ENCODE results near the gene ECSIT.

Gene ECSIT

GRCh38 chr19:11551603-11552235 lies 22.8 kb upstream of the ECSIT start:
- no peak overlapping the region for H3K4me3 ChIP-seq (ENCODE audit: low read depth, low read length)
- CTCF ChIA-PET: interaction anchor here (0.6 to 2.3 kb wide), 5 partner anchors 10 to 258 kb away, joined by 3 to 13 read pairs (median 7); partner anchors contain the start of gene CNN1
- TF ChIP-seq CTCF (IDR thresholded peaks at IDR 0.05; ENCODE audit: insufficient read depth, low read length, missing control alignments): peak; percentile 68
- POLR2A ChIA-PET: interaction anchor here (1.2 kb wide), 1 partner anchor 10 kb away, joined by 5 read pairs; no protein-coding TSS in a partner anchor
- no peak for DNase-seq (ENCODE audit: low read depth, low spot score)

DNA sequence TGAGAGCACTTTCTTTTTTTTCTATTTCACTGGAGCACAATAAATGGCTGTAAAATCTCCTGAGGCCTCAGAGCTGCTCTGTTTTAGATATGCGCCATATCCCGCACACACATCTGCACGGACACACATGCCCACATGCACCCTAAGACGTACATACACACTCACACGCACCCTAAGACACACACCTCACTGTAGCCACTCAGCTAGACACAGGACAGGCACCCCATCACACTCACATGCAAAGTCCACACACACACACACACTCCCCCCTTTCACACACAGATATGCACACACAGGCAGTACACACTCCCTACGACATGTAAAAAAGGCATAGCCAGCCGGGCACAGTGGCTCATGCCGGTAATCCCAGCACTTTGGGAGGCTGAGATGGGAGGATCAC lies 21.3 kb upstream of the ECSIT start:
- no peak for TF ChIP-seq CTCF (IDR thresholded peaks at IDR 0.05; ENCODE audit: insufficient read depth, low read length, missing control alignments)
- CTCF ChIA-PET: no interaction called here
- no peak overlapping the region for H3K4me3 ChIP-seq (ENCODE audit: low read depth, low read length)
- no peak for DNase-seq (ENCODE audit: low read depth, low spot score)
- POLR2A ChIA-PET: no interaction called here

DNA sequence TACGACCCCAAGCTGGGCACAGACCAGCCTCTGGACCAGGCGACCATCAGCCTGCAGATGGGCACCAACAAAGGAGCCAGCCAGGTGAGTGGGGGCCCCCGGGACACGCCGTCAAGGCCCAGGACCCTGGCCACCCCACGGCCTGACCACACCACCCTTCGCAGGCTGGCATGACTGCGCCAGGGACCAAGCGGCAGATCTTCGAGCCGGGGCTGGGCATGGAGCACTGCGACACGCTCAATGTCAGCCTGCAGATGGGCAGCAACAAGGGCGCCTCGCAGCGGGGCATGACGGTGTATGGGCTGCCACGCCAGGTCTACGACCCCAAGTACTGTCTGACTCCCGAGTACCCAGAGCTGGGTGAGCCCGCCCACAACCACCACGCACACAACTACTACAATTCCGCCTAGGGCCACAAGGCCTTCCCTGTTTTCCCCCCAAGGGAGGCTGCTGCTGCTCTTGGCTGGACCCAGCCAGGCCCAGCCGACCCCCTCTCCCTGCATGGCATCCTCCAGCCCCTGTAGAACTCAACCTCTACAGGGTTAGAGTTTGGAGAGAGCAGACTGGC lies 20.5 kb upstream of the ECSIT start:
- H3K4me3 ChIP-seq (ENCODE audit: low read depth, low read length): no peak overlapping the region
- no peak for TF ChIP-seq CTCF (IDR thresholded peaks at IDR 0.05; ENCODE audit: insufficient read depth, low read length, missing control alignments)
- ChIA-PET POLR2A (no interaction called here), CTCF (interaction anchor here (0.7 kb wide), 1 partner anchor 11 kb away, joined by 3 read pairs; no protein-coding TSS in a partner anchor)
- DNase-seq (ENCODE audit: low read depth, low spot score): no peak

- POLR2A ChIA-PET: no interaction called here
- no peak for TF ChIP-seq CTCF (IDR thresholded peaks at IDR 0.05; ENCODE audit: insufficient read depth, low read length, missing control alignments)
- DNase-seq (ENCODE audit: low read depth, low spot score): no peak
- CTCF ChIA-PET: interaction anchor here (1.1 to 4.3 kb wide), 4 partner anchors 9 to 66 kb away, joined by 3 to 31 read pairs (median 6); partner anchors contain the start of genes CNN1 and ELOF1
- no peak overlapping the region for H3K4me3 ChIP-seq (ENCODE audit: low read depth, low read length)
These were observed 19.2 kb upstream of the ECSIT start for GRCh38 chr19:11547929-11548700.

GRCh38 chr19:11541238-11541637 lies 12.3 kb upstream of the ECSIT start:
- POLR2A ChIA-PET: interaction anchor here (1.6 kb wide), 1 partner anchor 11 kb away, joined by 5 read pairs; no protein-coding TSS in a partner anchor
- H3K4me3 ChIP-seq (ENCODE audit: low read depth, low read length): no peak overlapping the region
- DNase-seq (ENCODE audit: low read depth, low spot score): no peak
- CTCF ChIA-PET: no interaction called here
- TF ChIP-seq CTCF (IDR thresholded peaks at IDR 0.05; ENCODE audit: insufficient read depth, low read length, missing control alignments): no peak

DNA sequence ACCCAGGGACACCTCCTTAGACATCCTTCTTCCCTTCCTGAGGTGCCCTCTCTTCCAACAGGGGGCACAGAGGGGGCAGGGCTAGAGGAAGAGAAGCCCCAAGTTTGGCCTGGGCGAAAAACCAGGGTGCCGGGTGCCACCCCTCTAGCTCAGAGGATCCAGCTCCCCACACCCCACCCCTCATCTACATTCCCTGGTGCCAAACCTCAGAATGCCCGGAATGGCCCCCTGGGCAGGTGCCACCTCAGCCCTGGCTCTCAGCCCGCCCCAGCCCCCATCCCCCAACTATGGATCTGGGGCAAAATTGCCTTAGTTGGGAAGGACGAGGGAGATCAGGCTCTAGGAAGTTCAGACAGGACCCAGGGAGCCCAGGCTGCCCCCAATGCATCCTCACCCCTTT lies 11.7 kb upstream of the ECSIT start:
- ChIA-PET CTCF (no interaction called here), POLR2A (interaction anchor here (1.6 kb wide), 1 partner anchor 11 kb away, joined by 5 read pairs; no protein-coding TSS in a partner anchor)
- DNase-seq (ENCODE audit: low read depth, low spot score): no peak
- TF ChIP-seq CTCF (IDR thresholded peaks at IDR 0.05; ENCODE audit: insufficient read depth, low read length, missing control alignments): no peak
- H3K4me3 ChIP-seq (ENCODE audit: low read depth, low read length): peak overlapping the region; percentile 64; the same call in 1 of the 2 replicates
